ENCODE data around the gene OSM. TPM values are rescaled to one million over a fixed set of nuclear protein-coding genes. Genes with fewer than 3 reads are reported as not detected.

The OSM gene
- total RNA-seq, 1 donor from 2014 or later = not detected

DNA sequence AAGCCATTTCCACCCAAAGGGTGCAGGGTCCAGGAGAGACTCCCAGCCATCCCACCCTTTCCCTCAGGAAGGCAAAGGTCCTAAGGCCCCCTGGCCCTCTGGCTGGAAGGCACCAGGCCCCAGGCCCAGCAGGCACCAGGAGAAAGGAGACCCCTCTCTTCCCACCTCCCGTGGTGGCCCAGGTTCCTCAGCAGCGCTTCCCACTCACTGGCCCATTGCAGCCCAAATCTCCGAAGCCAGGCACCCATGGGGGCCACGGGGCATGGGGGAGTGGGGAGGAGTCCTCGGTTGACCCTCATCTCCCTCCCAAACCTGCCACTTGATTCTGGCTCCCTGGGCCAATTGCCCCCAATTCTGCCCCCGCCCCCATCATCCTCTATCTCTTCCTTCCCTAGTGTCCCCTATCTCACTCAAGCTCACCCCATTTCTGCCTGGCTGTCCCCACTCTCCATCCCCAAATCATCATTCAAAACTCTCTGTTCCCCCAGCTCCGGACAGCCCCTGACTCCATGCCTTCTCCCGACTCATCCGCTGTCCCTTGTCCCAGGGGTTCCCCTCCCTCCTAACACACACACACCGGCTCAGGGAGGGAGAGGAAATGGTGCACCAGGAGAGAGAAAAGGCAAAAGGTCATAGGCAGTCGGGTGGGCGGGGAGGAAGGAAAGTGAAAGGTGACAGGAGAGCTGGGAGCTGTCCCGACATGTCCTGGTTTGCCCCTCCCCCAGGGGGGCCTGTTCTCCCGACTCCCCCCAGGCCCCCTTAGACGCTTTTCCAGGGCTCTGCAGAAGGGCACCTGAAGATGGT is 21.3 kb downstream of the OSM start:
- peaks cover 8% of the 10 kb centered on the region for H3K36me3 ChIP-seq (ENCODE audit: control insufficient read depth, insufficient read depth, low read length)
- H3K4me3 ChIP-seq (ENCODE audit: low read depth, low read length) = peak overlapping the region; percentile 41
- H3K27me3 ChIP-seq (ENCODE audit: control insufficient read depth, insufficient read depth, low read length) = no peaks in the 10 kb centered on the region
- TF ChIP-seq, protein P1, sequence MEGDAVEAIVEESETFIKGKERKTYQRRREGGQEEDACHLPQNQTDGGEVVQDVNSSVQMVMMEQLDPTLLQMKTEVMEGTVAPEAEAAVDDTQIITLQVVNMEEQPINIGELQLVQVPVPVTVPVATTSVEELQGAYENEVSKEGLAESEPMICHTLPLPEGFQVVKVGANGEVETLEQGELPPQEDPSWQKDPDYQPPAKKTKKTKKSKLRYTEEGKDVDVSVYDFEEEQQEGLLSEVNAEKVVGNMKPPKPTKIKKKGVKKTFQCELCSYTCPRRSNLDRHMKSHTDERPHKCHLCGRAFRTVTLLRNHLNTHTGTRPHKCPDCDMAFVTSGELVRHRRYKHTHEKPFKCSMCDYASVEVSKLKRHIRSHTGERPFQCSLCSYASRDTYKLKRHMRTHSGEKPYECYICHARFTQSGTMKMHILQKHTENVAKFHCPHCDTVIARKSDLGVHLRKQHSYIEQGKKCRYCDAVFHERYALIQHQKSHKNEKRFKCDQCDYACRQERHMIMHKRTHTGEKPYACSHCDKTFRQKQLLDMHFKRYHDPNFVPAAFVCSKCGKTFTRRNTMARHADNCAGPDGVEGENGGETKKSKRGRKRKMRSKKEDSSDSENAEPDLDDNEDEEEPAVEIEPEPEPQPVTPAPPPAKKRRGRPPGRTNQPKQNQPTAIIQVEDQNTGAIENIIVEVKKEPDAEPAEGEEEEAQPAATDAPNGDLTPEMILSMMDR (IDR thresholded peaks at IDR 0.05; ENCODE audit: insufficient read depth, low read length, poor library complexity, severe bottlenecking) = no peak
- DNase-seq (ENCODE audit: low read depth) = no peak

DNA sequence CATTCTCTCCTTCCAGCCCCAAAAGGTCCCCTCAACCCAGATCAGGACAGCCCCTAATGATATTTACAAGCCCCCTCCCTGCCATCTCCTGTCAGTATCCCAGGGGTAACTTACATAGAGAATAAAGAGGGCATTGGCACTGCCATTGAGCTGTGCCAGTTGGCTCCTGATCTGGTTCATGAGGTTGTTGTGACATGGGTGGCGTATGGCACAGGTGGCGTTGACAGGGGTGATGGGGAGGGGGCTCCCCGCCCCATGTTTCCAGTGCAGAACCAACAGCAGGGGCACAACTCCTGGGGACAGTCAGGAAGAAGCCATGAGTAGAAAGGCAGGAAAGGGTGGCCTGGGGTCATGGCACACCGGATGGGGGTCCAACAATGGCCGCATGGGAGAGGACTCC is 22.0 kb downstream of the OSM start:
- Histone ChIP-seq H3K27me3 (ENCODE audit: control insufficient read depth, insufficient read depth, low read length) (no peaks in the 10 kb centered on the region), H3K4me3 (ENCODE audit: low read depth, low read length) (peak overlapping the region; percentile 41), H3K36me3 (ENCODE audit: control insufficient read depth, insufficient read depth, low read length) (peaks cover 8% of the 10 kb centered on the region)
- DNase-seq (ENCODE audit: low read depth) = no peak
- TF ChIP-seq, protein P1 (IDR thresholded peaks at IDR 0.05; ENCODE audit: insufficient read depth, low read length, poor library complexity, severe bottlenecking) = no peak

DNA sequence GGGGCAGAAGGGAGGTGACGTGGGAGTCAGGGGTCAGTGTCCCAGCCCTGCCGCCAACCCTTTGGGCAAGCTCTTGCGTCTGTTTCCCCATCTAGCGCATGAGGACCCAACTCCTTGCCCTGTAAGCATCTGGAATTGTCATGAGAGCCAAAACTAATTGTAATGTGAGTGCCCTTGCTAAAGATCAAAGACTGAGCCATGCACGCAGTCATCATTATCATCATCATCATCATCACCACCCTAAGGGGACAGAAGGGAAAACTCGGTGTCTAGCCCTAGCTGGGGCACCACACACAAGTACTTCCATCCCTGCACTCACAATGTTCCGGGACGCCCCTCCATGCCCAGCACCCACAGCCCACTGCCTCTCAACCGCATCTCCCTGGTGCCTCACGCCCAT is 22.6 kb downstream of the OSM start:
- TF ChIP-seq, protein P1 (IDR thresholded peaks at IDR 0.05; ENCODE audit: insufficient read depth, low read length, poor library complexity, severe bottlenecking) = no peak
- DNase-seq (ENCODE audit: low read depth) = no peak
- Histone ChIP-seq H3K4me3 (ENCODE audit: low read depth, low read length) (no peak overlapping the region), H3K27me3 (ENCODE audit: control insufficient read depth, insufficient read depth, low read length) (no peaks in the 10 kb centered on the region), H3K36me3 (ENCODE audit: control insufficient read depth, insufficient read depth, low read length) (peaks cover 8% of the 10 kb centered on the region)

DNA sequence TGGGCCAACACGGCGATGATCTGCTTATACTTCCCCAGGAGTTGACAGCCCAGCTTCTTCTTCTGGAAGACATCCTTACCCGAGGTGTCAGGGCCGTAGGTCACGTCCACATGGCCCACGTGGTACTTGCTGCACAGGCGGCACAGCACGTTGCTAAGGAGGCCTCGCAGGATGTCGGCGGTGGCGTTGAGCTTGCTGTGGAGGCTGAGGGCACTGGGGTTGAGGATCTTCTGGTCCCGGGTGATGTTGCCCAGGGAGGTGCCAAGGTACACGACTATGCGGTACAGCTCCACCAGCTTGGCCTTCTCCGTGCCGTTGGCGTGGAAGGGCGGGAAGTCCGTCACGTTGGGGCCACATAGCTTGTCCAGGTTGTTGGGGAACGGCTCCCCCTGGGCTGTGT is 23.0 kb downstream of the OSM start:
- no peak overlapping the region for H3K4me3 ChIP-seq (ENCODE audit: low read depth, low read length)
- TF ChIP-seq, protein P1 (IDR thresholded peaks at IDR 0.05; ENCODE audit: insufficient read depth, low read length, poor library complexity, severe bottlenecking) = no peak
- H3K36me3 ChIP-seq (ENCODE audit: control insufficient read depth, insufficient read depth, low read length) = peaks cover 8% of the 10 kb centered on the region
- no peaks in the 10 kb centered on the region for H3K27me3 ChIP-seq (ENCODE audit: control insufficient read depth, insufficient read depth, low read length)
- DNase-seq (ENCODE audit: low read depth) = no peak

DNA sequence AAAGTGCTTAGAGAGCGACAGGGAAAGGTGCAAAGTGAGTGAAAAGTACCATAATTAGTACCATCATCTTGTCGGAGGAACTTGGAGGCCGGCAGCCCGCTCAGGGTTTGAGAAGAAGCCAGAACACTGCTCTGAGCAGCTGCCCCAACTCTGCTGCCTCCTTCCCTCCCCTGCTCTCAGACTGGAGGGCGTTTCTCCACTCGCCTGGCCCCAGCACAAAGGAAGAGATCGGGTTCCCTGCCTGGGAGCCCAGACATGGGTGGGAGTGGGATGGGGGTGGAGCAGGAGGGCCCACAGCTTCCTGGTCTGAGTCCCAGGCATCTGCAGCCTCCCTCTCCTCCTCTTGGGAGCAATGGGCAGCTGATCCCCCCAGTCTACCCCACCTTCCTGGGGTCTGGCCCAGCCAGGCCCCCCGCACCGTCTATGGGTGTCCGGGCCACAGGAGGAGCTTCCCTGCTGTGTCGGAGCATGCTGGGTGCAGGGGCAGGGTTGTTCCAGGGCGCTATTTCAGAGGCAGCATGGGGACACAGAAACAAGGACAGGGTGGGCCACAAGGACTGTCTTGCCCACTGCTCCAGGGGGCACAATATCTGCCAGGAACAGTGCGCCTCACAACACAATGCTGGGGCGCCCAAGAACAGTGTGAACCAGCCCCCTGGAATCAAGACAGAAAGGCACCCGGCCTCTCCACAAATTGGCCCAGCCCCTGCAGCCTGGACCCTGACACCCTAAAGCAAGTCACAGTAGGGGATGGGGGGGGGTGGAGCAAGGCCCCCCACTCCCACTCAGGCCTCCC is 24.9 kb downstream of the OSM start:
- TF ChIP-seq, protein P1 (IDR thresholded peaks at IDR 0.05; ENCODE audit: insufficient read depth, low read length, poor library complexity, severe bottlenecking) = no peak
- Histone ChIP-seq H3K36me3 (ENCODE audit: control insufficient read depth, insufficient read depth, low read length) (peaks cover 8% of the 10 kb centered on the region), H3K4me3 (ENCODE audit: low read depth, low read length) (no peak overlapping the region), H3K27me3 (ENCODE audit: control insufficient read depth, insufficient read depth, low read length) (no peaks in the 10 kb centered on the region)
- no peak for DNase-seq (ENCODE audit: low read depth)
